ENCODE measurements around the gene RFPL4AL1. TPM values are rescaled to one million over a fixed set of nuclear protein-coding genes. Genes with fewer than 3 reads are reported as not detected.

RFPL4AL1 gene
- total RNA-seq, 1 donor from 2014 or later, result not detected

GRCh38 chr19:55820037-55820436 is 51.1 kb downstream of the RFPL4AL1 start:
- FAIRE-seq, result no peak
- no peak for DNase-seq (ENCODE audit: low spot score in 2 of 2)

Other genes with a start within 250 kb of the RFPL4AL1 start
- 0.41 TPM for gene SBK2, start 232.0 kb upstream of the RFPL4AL1 start, total RNA-seq
- gene SBK3, start 223.6 kb upstream of the RFPL4AL1 start, total RNA-seq, result not detected
- gene ZNF579, start 188.3 kb upstream of the RFPL4AL1 start, total RNA-seq, result 3.7 TPM
- 3.3 TPM for gene FIZ1, start 169.6 kb upstream of the RFPL4AL1 start, total RNA-seq
- 2.9 TPM for gene ZNF524, start 168.8 kb upstream of the RFPL4AL1 start, total RNA-seq
- 1.2 TPM for gene ZNF865, start 163.5 kb upstream of the RFPL4AL1 start, total RNA-seq
- 4.5 TPM for gene ZNF784, start 144.6 kb upstream of the RFPL4AL1 start, total RNA-seq
- gene ZNF580, start 128.1 kb upstream of the RFPL4AL1 start, total RNA-seq, result 2.4 TPM
- 6.5 TPM for gene ZNF581, start 125.5 kb upstream of the RFPL4AL1 start, total RNA-seq
- gene CCDC106, start 120.9 kb upstream of the RFPL4AL1 start, total RNA-seq, result 9.4 TPM
- 70.1 TPM for gene U2AF2, start 114.1 kb upstream of the RFPL4AL1 start, total RNA-seq
- 16.7 TPM for gene EPN1, start 93.9 kb upstream of the RFPL4AL1 start, total RNA-seq
- gene NLRP9, start 30.7 kb upstream of the RFPL4AL1 start, total RNA-seq, result not detected
- not detected for gene RFPL4A, start 10.0 kb upstream of the RFPL4AL1 start, total RNA-seq
- not detected for gene NLRP11, start 62.9 kb downstream of the RFPL4AL1 start, total RNA-seq
- gene NLRP4, start 67.4 kb downstream of the RFPL4AL1 start, total RNA-seq, result not detected
- not detected for gene NLRP13, start 163.2 kb downstream of the RFPL4AL1 start, total RNA-seq
- gene NLRP8, start 178.7 kb downstream of the RFPL4AL1 start, total RNA-seq, result not detected
- not detected for gene NLRP5, start 217.7 kb downstream of the RFPL4AL1 start, total RNA-seq